HG03280 (cell line): ENCODE measurements around the gene ALKBH1.
"Not testable (repeated sequence)": the region's sequence is repeated elsewhere in the genome, so short reads cannot be mapped to it uniquely, and the experiment has no call there.

Source experiments
- ATAC-seq: cut with Tn5 transposase; IDR thresholded peaks from one replicate; pipeline ENCODE4 v1.9.1; 2021; ENCODE audit warnings: mild to moderate bottlenecking, moderate library complexity; ENCODE audit not compliant: unreplicated experiment

ALKBH1 gene

GRCh38 chr14:77707724-77708408, at the start of gene ALKBH1, which contains the start of gene SLIRP:
TSS of gene ALKBH1 (minus strand) at chr14:77708023. CDS start at chr14:77708004, 19 bp downstream.
TSS of gene SLIRP (plus strand) at chr14:77708103. CDS start at chr14:77708112, 9 bp downstream.
- ATAC-seq, result peak; percentile 97

DNA sequence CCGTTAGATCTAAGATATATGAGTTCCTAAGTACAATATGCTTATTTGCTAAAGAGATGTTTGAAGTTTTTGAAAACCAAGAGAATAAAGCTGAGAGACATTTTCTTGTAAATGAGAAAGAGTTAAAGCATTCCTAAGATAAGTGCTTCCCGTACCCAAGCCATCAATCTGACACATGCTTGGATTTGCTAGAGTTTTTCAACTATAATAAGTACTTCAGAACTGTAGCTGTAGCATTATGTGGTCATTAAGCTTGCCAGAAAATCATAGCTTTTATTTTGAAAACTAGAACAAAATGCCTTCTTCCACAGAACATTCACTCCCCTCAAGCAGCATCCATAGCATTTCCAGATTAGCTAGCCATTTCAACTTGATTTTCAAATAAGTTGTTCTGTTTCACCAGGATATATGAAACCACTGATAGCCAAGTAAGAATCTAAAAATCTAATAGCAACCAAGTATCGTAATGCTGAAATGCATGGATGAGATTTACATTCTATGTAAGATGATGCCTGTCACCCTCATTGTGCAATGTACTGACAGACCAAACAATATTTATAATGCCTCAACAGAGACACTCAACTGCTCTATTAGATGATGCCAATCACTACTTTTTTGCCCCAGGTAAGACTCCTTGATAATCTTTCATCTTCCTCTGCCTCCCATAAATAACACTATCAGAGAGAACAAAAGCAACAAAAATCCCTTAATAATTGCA, 45.1 kb upstream of the ALKBH1 start:
- ATAC-seq, result no peak

DNA sequence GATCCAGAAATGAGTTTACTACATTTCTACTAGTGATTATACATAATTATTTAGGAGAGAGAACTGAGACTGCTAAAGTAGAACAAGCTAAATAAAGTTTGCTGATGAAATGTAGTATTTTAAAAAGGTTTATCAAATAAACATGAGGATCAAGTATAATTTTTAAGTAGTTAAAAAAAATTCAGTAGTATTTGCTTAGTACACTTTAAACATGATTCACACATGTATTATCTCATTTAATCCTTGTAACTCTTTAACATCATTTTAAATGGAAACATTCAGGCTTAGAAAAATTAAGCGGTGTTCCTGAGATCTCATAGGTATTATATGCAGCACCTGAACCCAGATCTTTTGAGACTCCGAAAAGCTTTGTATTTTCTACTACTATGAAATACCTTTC, 44.4 kb upstream of the ALKBH1 start:
- ATAC-seq, result no peak

DNA sequence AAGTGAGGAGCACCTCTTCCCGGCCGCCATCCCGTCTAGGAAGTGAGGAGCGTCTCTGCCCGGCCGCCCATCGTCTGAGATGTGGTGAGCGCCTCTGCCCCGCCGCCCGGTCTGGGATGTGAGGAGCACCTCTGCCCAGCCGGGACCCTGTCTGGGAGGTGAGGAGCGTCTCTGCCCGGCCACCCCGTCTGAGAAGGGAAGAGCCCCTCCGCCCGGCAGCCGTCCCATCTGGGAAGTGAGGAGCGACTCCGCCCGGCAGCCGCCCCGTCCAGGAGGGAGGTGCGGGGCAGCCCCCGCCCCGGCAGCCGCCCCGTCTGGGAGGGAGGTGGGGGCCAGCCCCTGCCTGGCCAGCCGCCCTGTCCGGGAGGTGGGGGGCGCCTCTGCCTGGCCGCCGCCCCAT, 39.6 kb upstream of the ALKBH1 start:
- ATAC-seq, result not testable (repeated sequence)

DNA sequence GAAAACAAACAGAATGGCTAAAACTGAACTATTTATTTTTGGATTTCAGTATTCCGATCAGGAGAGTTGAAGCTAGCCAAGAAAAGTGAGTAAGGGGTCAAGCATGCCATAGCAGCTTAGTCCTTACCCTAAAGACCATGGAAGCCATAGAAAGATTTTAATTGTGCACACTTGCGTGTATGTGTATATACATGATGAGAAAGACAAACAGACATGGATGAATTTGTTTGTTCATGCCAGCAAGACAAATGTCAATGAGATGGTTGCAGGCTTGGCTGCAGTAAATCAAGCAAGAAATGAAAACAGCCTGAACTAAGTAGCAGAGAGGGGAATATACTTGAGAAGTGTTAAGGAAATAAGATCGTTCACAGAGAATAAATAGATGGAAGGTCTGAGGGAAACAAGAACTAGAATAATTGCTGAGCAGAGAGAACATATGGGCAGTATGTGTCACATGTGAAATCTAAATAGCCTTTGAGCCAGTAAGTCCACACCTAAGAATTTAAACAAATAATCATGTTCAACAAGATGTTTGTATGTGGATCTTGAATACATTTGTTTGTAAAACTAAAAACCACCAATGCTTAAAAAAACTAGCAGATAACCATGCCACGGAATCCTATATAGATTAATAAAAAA, 38.4 kb upstream of the ALKBH1 start:
- ATAC-seq, result no peak

- ATAC-seq, result no peak
Observed at GRCh38 chr14:77741438-77741837, 33.6 kb upstream of the ALKBH1 start.

DNA sequence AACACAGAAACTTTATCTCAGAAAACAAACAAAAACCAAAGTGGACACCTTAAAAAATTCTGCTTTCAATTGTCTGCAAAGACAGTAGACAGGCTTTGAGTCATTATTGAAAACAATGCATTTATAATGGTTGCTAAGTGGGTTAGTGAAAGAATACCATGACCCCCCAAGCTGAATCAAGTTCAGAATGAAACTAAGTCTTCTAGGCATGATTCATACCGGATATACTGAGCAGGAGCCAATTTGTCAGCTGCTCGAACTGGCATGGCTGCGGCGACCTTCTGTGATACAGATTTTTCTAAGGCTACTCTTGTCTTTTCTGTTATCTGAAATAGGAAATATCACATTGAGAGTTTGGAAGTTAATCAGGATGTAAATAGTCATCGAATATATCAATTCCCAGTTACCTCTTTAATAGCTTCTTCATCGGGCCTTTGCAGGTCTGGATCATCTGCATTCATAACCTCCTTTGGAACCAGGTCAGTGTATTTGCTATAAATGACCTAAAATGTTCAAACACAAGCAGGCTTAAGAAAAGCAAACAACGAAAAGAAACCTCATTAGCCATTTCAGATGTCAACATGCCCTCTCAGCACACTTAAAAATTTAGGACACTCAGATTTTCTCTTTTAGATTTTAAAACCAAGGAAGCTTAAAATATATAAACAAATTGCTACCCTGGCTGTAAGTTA, 30.9 kb upstream of the ALKBH1 start:
- no peak for ATAC-seq

DNA sequence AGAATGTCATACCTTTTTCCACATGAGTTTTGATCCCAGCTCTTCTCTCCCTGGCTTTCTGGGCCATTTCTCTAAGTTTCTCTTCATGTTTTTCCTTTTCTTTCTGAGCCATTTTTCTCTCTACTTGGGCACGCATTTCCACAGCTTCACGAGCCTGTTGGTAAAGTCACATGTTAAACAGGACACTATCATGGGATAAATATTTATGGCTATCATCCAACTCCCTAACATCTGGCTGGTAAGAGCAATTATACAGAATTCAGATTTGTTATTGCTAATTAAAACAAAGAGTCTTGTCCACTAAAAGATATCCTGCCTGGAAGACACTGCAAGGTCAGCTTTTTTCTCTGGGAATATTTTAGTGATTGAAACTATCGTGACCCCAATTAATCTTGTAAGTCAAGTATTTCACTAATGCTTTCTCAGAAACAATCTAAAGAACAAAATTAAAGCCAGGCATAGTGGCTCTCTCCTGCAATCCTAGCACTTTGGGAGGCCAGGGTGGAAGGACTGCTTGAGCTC, 23.2 kb upstream of the ALKBH1 start:
- ATAC-seq, result no peak

- ATAC-seq, result no peak
Observed at GRCh38 chr14:77722301-77722700, 14.5 kb upstream of the ALKBH1 start.

GRCh38 chr14:77721437-77721836, 13.6 kb upstream of the ALKBH1 start:
- ATAC-seq, result no peak

DNA sequence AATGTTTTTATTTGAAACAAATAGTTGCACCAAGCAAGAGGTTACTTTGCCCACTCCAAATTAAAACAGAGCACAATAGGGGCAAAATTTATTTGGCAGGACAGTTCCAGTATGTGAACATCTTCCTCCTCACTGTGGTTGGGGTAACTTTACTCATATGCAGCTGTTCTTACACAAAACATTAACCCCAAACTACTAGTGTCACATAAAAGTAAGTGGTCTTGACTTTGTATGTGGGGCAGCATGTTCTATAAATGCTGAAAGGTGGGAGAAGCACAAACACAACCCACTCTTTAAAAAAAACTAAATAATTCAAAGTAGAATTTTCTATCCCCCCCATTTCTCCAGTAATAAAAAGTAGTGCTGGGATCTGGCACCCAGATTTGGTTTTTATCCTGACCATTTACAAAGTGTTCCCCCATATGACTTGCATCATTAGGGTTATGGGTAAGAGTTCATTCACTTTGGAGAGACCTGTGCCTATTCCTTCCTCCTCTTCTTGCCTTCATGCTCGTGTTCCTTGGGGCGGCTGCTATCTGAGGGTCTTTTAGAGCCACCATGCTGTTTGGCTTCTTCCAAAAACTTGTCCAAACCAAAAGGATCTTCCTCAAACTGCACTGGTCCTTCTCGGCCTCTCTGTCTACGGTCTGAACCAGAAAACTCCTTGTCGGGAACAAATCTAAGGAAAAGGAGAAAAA, 9.9 kb upstream of the ALKBH1 start:
- no peak for ATAC-seq

- peak; percentile 73 for ATAC-seq
Observed at GRCh38 chr14:77714926-77715325, 7.1 kb upstream of the ALKBH1 start.

DNA sequence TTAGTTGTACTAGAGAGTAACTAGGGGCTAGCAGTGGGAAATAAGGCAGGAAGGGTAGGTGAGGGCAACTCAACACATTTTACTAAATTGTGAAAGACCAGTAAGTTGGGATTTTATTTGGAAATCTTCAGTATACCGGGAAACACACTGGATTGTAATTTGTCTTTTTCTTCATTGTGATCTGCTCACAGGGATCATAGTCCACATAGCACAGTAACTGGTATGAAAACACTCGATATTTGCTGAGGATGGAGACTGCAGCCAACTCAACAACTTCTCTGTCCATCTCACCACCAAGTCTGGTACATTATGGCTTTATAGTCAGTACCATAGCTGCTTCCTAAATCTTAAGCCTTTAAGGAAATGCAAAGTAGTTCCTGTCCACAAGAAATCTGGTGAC, 2.5 kb upstream of the ALKBH1 start:
- ATAC-seq, result no peak

DNA sequence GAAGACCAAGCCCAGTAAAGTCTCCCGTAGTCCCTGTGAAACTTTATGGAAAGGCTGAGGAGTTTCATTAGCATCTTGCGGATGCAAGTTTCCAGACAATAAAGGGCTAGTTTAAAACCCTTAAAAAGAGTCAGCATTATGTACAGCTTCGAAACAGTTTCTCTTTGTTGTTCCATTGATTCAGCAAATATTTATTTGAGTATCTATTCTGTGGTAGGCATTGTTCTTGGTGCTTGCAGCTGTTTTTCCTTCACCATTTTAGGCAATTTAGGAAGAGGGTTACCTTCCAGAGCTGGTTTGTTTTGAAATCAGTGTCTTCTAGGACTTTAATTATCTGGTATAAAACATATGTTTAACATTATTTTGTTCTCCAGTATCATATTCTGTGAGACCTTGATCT, 1.6 kb upstream of the ALKBH1 start:
- ATAC-seq, result no peak

GRCh38 chr14:77708749-77709148, 926 bp upstream of the ALKBH1 start:
- ATAC-seq, result no peak

DNA sequence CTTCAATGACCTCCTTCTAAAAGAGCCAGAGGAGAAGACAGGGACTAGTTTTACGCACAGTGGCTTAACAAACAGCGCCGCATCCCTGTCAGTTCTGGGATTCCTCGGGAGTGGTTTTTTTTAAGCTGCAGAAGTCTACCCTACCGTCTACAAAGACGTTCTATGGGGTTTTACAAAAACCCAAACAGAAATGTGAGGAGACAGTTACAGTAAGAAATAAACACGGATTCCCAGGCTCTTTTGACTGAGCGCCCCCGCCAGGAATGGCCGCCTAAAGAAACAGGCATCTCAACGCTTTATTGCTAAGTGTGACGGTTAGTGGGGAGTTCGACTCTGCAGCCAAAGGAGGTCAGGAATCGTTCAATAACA, 484 bp downstream of the ALKBH1 start:
- peak; percentile 31 for ATAC-seq

- no peak for ATAC-seq
Observed at GRCh38 chr14:77691259-77691658, 16.6 kb downstream of the ALKBH1 start.

GRCh38 chr14:77682158-77682553, 25.7 kb downstream of the ALKBH1 start:
- ATAC-seq, result no peak

GRCh38 chr14:77681196-77682157, 26.3 kb downstream of the ALKBH1 start:
- ATAC-seq, result no peak
